GM12875 (cell line): Measurements from ENCODE around the gene TPM2.

Experiments
- H3K4me3 ChIP-seq: one replicate; pipeline ENCODE4 v1.5.1; 2011; ENCODE audit warnings: low read depth, low read length, control low read depth
- CTCF ChIP-seq: IDR thresholded peaks from 2 replicates; pipeline ENCODE4 v1.5.1; 2011; ENCODE audit warnings: low read depth, mild to moderate bottlenecking, control low read depth, inconsistent platforms, low read length, moderate library complexity, borderline replicate concordance; ENCODE audit not compliant: insufficient read depth

Gene TPM2

GRCh38 chr9:35732800-35733541, 43.2 kb upstream of the TPM2 start:
- peak overlapping the region; percentile 94 for H3K4me3 ChIP-seq
- TF ChIP-seq CTCF = no peak

- TF ChIP-seq CTCF = no peak
- peak within 1 kb of the TSS; percentile 94 for H3K4me3 ChIP-seq
Measured at GRCh38 chr9:35732185-35732799, 42.6 kb upstream of the TPM2 start, which contains the start of the genes CREB3 and TLN1. TSS of gene CREB3 (plus strand) at chr9:35732666. CDS start at chr9:35732773, 107 bp downstream. TSS of gene TLN1 (minus strand) at chr9:35732195. CDS start at chr9:35725694, 6,501 bp downstream.

DNA sequence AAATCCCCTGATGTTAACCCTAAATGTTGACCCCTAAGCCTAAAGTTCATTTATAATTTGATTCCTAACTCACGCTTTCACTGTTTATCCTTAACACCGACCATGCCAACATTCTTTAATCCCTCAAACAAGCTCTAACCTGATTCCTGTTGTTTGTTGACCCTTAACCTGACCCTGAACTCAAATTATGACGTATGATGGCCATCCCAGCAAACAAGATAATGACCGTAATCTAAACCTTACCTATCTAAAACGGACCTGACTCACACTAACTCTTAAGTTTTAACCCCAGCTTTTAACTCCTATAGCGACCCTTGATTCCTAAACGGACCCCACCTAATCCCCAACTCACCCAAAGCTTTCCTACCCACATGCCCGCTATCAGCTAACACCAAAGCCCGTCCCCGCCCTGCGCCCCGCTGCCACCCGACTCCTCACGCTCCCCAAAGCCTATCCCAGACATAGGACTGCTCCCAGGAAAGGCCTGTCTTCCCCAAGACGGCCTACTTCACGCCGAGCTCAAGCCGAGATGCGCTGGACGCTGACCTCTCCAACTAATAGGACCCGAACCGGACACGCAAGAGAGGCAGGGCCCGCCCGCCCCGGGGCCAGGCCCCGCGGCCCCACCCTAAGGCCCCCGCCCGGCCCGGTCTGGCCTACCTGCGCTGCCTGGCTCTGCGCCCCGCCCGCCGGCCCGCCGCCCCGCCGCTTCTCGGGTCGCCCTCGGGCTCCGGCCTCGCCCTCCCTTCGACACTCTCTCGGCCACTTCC, 41.9 kb upstream of the TPM2 start:
- no peak for TF ChIP-seq CTCF
- H3K4me3 ChIP-seq = peak overlapping the region; percentile 94

- no peak for TF ChIP-seq CTCF
Measured at GRCh38 chr9:35730486-35730854, 40.7 kb upstream of the TPM2 start.

DNA sequence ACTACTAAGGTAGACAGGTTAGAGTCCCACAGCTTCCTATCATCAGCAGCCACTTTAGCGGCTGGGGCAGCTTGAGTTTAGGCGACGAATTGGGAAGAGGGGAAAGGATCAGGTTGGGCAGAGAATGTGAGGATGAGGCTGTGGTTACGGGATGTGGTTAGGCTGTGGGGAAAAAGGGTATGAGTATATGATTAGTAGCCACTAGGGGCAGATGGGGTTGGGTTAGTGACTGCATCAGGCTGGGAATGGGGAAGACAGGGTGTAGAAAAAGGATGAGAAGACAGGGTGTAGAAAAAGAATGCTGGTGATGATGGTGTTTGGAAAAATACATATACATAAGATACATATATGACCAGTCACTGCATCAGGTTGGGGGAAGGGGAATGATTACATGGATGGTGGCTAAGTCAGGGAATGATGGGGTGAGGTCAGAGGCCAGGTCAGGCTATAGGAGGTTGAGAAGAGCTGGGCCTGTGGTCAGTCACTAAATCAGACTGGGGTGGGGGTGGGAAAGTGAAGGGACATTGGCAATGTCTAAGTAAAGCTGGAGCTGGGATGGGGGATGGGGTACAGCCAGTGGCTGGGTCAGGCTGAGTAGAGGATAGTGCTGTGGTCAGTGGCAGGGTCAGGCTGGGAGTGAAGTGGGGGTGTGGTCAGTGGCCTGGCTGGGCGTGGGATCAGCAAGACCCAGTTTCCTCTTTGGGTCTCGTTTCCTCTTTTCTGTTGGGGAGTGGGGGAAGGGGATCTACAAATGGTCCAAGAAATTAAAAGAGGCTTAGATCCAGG, 40.2 kb upstream of the TPM2 start:
- H3K4me3 ChIP-seq = peak overlapping the region; percentile 94
- peak; percentile 51; the same call in 1 of the 2 replicates for TF ChIP-seq CTCF

More at GRCh38 chr9:35730486-35730854, 40.7 kb upstream of the TPM2 start:
- H3K4me3 ChIP-seq = peak overlapping the region; percentile 94

DNA sequence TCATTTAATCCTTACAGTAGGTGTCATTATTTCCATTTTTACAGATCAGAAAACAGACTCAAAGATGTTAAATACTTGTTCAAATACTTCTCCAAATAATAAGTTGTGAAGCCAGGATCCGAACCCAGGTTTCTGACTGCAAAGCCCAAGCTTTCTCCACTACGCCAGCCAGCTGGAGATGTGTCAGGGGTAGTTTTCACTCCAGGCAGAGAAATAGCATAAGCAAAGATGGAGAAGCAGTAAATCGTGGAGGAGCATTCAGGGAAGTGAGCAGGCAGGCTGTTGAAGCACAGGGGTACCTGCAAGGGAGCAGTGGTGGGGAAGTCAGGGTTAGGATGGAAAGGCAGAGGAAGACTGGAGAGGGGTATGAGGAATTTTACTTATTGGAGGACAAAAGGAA, 39.4 kb upstream of the TPM2 start:
- H3K4me3 ChIP-seq = peak overlapping the region; percentile 94
- TF ChIP-seq CTCF = no peak
